GM21786 (cell line): ENCODE measurements around the gene KASH5.

Source experiments
- ATAC-seq: cut with Tn5 transposase; IDR thresholded peaks from one replicate; pipeline ENCODE4 v1.9.1; 2021; ENCODE audit not compliant: unreplicated experiment

KASH5 gene, protein sequence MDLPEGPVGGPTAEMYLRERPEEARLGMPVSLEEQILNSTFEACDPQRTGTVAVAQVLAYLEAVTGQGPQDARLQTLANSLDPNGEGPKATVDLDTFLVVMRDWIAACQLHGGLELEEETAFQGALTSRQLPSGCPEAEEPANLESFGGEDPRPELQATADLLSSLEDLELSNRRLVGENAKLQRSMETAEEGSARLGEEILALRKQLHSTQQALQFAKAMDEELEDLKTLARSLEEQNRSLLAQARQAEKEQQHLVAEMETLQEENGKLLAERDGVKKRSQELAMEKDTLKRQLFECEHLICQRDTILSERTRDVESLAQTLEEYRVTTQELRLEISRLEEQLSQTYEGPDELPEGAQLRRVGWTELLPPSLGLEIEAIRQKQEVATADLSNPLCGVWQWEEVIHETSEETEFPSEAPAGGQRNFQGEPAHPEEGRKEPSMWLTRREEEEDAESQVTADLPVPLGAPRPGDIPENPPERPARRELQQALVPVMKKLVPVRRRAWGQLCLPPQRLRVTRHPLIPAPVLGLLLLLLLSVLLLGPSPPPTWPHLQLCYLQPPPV

DNA sequence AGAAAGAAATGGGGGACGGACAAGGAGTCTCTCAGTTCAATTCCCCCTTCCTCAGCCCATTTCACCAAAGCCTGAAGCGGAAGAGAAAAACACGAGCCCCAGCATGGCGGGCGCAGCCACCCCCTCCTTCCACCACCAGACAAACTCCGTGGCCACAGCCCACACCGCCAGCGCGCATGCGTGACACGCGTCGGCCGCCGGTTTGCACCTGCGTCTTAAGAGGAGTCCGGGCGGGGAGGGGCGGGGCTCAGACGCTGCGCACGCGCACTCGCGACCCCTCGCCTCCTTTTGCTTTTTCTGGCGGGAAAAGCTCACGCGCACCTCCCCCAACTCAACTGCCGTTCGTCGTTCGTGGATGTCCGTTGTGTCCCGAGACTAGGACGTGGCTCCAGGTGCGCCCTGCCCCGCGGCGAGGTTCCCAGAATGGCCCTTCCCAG, at the start of gene KASH5:
KASH5 (plus strand) TSS at position 314 of the 437 bp plus-strand sequence. CDS start 2,635 bp downstream, outside the sequence.
- ATAC-seq: no peak

DNA sequence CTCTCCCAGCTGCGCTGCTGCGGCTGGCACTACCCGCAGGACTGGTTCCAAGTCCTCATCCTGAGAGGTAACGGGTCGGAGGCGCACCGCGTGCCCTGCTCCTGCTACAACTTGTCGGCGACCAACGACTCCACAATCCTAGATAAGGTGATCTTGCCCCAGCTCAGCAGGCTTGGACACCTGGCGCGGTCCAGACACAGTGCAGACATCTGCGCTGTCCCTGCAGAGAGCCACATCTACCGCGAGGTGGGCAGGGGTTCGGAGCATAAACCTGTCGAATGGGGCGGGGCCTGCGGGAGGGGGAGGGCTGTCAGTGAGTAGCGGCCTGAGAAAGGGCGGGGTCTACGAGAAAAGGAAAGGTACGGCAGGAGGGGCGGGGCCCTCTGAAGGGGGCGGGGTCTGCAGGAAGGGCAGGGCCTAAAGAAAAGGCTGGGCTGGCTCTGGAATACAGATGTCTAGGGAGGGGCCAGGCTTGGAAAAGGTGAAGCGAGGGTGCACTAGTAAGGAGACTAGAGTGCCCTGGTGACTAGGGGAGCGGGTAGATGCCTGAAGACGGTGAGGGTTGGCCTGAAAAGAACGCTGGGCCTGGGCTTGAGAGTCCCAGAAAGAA, 49.3 kb upstream of the KASH5 start:
- ATAC-seq: no peak

DNA sequence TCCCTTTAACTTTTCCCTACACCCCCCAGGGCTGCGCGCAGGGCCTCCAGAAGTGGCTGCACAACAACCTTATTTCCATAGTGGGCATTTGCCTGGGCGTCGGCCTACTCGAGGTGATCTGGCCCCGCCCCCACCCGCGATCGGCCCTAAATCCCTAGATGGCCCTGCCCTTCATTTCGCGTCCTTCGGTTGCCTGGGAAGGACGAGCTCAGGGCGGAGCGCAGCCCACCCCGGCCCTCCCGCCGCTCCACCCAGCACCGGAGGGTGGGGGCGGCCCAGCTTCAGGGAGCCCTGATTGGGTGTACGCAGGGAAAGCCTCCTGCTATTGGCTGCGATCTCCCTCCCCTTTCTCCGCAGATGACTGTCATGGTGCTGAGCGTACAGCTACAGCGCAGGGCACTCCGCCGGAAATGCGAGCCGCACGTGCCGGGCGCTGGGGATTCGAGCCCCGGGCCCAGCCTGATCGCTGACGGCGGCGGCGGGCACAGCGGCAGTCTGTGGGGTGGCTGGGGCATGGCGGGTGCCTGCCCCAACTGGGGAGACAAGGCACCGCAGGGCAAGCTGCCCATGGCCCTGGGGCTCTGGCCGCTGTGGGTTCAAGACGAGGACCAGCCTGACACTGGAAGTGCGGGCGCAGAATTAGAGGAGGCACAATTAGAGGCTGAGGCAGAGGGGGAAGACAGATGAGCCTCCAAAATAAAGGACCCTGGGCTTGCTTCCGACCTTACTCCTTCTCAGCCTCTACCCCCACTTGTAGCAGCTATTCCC, 48.6 kb upstream of the KASH5 start:
- no peak for ATAC-seq

DNA sequence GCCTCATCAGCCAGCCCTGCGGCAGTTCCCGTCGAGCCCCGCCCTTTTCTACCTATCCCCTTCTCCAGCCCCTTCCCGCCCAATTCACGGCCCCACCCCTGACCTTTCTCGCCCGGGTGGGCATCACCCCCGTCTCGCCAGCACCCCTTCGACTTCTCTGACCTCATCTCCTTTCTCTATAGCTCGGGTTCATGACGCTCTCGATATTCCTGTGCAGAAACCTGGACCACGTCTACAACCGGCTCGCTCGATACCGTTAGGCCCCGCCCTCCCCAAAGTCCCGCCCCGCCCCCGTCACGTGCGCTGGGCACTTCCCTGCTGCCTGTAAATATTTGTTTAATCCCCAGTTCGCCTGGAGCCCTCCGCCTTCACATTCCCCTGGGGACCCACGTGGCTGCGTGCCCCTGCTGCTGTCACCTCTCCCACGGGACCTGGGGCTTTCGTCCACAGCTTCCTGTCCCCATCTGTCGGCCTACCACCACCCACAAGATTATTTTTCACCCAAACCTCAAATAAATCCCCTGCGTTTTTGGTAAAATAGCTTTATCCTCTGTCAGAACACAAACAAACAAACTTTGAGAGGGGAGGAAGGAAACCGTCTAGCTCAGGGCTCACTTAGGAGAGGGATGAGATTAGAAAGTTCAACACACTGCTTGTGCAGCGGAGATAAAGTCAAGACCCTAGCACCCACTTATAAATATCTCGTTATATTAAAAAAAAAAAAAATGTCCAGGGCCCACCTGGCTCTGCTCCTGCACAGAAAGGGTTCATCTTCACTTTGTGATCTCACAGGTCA, 47.8 kb upstream of the KASH5 start:
- peak; percentile 59 for ATAC-seq

DNA sequence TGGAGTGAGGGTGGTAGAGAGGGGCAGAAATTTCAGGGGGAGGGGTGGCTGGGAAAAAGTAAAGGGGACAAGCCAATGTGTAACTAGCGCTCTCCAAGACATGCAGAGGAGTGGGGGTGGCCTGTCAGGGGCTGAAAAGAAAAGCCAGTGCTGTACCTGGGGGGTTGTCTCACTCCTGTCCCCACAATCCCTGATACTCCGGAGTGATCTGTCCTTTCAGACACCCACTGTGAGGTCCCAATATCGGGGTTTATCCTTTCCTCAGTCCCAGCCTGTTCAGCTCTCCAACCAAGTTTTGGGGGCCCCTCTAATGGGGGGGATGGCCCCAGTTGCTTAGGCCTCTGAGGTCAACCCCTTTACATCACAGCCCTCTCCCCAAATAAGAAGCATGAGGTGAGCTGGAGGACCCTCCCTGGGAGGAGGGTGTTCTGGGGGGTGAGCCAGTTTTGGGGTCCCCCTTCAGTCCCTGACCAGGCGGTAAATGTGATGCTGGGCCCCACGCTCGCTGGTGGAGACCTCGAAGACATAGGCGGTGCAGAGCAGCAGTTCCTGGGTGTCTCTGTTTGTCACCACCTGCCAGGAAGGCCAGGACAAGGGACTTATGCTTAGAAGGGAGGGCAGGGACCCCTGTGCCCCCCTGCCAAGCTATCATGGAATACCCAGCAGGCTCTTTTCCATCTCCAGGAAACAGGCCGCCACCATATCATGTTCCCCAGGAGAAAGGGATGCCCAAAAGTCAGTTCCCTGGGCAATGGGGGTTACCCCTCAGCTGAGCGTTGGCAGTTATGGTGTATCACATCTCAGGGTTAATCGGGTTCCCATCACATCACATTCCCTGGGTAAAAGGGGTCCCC, 47.0 kb upstream of the KASH5 start:
- no peak for ATAC-seq

DNA sequence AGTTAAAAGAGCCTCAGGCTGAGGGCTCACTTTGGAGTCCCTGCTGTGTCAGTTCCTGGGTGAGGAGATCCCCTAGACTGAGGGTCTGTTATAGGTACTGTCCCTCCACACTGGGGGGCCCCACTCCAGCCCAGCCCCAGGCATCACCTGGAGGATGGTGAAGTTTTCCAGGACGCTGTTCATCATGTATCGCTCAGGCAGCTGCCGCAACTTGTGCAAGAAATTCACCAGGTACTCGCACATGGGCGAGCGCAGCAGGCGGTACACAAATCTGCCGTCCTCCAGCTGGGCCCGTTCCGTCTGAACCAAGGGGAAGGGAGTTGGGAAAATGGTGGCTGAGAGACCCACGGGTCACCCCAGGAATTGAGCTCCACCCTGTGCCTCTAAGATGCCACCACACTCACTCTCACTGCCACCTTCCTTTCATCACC, 45.7 kb upstream of the KASH5 start:
- no peak for ATAC-seq

DNA sequence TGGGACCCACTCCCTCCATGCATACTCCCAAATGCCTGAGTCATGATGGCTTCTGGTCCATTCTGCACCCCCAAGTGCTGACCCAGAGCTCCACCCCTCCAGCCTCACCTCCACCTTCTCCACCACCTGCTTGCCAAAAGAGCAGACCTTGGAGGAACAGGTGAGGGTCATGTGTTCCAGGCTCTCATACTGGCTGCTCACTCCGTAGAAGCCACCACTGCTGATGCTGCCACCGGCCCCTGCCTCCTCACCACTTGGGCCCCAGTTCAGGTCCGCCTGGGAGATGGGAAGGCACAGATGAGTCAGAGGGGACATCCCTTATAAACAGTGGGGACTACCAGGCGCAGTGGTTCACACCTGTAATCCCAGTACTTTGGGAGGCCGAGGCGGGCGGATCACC, 44.9 kb upstream of the KASH5 start:
- no peak for ATAC-seq

DNA sequence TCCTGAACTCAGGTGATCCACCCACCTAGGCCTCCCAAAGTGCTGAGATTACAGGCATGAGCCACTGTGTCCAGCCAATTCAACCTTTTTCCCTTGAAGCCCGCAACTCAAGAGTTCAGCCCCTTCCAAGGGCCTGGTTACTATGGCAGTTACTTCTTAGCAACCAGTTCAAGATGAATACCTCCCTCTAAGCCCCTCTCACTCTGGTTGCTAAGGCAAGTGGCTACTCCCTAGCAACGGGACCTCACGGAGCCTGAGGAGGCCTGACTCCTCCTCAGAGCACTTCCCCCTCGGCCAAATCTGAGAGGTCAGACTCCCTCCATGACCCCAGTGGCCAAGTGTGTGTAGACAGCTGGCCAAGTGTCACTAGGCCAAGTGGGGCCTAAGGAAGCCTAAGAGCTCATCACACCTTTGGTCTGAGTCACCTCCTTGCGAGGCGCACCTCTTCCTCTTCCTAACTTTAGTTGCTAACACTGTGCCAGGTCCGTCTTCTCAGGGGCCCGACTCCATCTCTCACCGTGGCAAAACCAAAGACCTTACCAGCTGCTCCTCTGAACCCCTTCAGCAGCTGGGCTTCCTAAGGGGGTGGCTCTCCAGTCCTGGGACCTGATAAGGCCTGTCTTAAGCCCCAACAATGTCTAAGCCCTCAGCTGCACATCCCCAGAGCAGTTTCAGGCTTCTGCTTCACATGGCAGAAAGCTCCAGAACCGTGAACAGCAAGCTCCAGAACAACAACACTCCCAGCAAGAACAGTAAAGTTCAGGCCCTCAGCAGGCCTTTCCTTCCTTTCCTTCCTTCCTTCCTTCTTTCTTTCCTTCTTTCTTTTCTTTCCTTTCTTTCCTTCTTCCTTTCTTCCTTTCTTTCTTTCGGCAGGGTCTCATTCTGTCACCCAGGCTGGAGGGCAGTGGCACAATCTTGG, 43.3 kb upstream of the KASH5 start:
- no peak for ATAC-seq

DNA sequence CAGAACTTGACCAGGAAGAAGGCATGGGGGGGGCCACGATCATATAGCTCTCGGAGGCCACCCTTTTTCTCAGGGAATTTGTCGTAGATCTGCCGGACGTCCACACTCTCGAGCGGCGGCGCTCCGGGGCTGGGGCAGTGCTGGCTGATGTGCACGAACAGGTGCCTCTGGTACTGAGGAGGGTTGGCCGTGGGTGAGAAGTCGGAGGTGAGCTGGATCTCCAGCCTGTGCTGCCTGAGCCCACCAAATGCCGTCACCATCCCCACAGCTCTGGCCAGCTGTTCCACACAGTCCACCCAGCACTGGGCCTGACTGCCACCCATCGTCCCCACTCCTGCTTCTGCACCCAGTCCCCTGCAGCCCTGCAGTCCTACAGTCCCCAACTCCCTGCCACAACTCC, 40.9 kb upstream of the KASH5 start:
- no peak for ATAC-seq

DNA sequence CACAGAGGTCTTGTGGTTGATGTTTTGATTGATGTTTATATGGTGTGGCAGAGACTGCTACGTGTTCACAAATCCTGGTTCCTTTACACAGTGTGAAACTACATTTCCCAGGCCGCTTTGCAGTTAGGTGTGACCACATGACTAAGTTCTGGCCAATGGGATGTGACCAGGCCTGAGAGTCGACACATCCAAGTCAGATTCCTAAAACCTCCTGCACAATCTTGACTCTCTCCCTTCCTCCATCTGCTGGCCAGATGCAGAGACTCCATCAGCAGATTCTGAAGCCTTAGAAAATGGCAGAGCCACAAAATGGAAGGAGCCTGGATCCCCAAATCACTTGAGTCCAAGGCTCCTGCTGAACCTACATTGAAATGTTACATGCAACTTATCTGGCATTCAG, 40.2 kb upstream of the KASH5 start:
- ATAC-seq: no peak

DNA sequence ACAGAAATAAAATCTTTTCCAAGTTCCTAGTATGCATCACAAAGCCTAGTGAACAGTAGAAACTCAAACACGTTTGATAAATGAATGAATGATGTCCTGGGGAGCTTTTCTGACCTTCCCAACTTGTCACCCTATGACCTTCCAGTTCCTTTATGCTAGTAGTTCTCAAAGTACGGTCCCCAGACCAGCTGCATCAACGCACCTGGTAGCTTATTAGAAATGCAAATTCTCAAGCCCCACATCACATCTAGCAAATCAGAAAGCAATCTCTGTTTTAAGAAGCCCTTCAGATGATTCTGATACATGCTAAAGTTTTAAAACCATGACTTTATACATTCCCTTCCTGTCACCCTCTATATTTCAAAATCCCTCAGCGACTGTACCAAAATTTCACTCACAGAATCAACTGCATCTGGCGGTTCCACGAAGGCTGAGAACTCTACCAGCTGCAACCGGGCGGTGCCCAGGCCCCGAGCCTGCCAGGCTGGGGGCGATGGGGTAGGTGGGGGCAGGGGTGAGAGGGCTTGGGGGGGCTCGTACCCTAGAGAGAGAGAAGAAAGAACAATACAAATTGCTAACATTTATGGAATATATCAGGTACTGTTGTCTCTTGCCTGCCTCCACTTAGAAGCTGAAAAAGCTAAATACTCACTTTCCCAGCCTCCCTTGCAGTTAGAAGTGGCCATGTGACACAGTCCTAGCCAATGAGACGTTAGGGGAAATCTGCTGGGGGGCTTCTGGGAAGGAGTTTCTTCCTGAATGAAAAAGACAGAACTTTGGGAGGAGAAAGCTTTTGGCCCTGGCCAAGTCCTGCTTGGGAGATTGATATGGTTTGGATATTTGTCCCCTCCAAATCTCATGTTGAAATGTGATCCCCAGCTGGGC, 39.5 kb upstream of the KASH5 start:
- ATAC-seq: no peak

DNA sequence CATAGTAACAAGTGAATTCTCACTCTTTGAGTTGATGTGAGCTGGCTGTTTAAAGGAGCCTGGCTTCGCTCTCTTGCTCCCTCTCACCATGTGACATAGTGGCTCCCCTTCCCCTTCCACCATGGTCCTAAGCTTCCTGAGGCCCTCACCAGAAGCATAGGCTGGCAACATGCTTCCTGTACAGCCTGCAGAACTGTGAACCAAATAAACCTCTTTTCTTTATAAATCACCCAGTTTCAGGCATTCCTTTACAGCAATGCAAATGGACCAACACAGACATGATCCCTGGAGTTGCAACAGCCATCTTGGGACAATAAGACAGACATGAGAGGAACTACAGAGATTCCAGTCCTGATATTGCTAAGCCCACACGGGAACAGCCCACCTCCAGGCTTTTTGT, 38.5 kb upstream of the KASH5 start:
- no peak for ATAC-seq

DNA sequence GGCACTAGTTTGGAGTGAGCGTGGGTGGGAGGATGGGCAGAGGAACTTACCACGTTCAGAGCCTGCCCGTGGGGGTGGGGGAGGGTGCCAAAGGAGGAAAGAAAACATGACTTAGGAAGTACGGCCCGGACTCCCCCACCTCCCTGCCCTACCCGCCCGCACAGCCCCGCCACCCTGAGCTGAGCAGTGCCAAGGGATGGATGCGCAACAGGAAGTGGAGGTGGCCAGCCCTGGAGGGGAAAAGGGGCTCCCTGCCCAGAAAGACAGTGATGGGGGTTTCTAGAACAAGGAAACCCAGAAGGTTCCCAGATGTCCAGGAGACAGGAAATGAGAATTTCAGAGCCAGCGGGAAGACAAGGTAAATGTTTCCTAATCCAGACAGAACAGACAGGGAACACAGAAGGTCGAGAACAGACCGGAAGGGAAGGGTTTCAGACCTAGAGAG, 32.1 kb upstream of the KASH5 start:
- no peak for ATAC-seq

DNA sequence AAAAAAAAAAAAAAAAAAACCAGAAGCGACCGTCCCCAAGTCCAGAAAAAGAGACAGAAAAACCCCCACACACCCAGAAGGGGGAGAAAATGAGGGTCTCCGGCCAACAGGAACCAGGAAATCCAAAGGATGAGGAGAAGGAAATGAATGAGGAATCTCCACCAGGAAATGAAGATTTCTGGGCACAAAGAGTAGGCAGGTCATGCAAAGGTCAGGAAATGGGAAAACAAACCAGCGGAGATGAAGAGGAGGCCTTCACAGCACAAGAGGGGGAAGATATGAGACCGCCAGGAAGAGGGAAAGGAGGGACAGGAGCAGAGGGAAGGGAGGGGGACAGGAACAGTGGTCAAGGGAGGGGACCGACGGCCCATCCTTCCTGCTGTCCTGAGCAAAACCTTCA, 31.7 kb upstream of the KASH5 start:
- ATAC-seq: no peak

DNA sequence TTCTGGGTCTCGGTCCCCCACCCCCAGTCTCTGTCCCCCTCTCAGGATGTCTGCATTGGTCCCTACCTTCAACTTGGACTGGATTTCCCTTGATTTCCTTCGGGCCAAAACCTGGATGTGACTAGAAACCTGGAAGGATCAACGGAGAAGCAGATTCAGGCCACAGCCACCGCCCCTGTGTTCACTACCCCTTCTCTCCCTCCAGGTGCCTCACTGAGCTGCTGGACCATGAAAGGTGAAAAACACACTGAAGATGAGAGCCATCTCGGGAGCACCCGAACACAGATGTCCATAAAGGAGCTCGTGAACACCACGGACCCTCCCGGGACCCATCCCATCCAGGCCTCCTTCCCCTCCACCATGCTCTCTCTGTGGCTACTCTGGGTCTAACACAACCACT, 30.9 kb upstream of the KASH5 start:
- ATAC-seq: no peak

DNA sequence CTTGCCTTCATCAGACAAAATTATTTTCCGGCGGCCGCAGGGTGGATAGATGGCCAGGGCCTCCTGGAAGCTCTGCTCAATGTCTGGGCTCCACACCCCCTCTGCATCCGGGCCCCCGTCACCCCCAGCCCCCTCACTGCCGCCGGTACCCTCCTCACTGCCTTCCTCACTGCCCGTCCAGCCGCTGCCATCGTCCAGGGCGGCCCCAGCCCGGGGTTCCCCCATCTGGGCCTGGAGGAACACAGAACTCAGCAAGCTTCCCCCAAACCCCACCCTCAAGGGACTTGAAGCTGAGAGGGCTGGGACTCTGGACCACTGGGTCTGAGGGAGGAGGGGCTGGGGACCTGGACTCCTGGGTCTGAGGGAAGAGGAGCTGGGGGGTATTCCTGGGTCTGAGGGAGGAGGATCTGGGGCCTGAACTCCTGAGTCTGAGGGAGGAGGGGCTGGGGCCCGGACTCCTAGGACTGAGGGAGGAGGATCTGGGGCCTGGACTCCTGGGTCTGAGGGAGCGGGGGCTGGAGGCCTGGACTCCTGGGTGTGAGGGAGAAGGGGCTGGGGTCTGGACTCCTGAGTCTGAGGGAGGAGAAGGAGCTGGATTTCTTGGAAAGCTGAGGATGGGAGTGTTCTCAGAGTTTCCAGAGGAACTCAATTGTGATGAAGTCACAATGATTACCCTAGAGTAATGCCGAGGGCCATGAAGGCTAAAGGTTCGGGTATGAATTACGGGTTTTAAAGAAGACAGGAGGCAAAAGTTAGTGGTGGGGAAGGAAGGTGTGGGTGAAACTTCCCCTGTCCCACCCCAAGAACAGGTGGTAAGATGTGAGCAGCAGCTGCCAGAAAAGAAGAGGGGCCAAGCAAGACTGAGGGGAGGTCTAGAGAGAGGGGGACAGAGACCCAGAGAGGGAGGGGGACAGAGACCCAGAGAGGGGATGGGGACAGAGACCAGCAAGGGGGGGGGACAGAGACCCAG, 27.9 kb upstream of the KASH5 start:
- ATAC-seq: no peak
